Left forelimb (tissue), 1 donor: ENCODE data around the gene FAM163B.
"Not testable (repeated sequence)": the region's sequence is repeated elsewhere in the genome, so short reads cannot be mapped to it uniquely, and the experiment has no call there.

Source experiments
- DNase-seq: peaks from one replicate; pipeline ENCODE4 v3.0.0-alpha.2; 2018; ENCODE audit warnings: low spot score

The FAM163B gene

GRCh38 chr9:133566817-133567216, 42.4 kb downstream of the FAM163B start:
- no peak for DNase-seq

DNA sequence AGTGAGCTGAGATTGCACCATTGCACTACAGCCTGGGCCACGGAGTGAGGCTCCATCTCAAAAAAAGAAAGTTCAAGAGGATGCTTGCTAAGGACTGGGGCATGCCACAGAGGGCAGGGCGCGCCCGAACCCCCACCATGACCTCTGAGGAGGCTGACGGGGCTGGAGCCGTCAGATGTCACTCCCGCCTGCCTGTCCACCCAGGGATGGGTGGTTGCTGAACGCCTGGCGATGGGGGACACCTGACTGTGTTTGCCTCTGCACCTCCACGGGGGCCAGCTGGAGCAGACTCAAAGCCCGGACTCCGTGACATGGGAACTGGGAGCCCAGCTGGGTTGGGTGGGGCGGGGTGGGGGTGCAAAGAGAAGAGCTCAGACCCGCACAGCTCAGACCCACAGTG, 42.8 kb downstream of the FAM163B start:
- no peak for DNase-seq

DNA sequence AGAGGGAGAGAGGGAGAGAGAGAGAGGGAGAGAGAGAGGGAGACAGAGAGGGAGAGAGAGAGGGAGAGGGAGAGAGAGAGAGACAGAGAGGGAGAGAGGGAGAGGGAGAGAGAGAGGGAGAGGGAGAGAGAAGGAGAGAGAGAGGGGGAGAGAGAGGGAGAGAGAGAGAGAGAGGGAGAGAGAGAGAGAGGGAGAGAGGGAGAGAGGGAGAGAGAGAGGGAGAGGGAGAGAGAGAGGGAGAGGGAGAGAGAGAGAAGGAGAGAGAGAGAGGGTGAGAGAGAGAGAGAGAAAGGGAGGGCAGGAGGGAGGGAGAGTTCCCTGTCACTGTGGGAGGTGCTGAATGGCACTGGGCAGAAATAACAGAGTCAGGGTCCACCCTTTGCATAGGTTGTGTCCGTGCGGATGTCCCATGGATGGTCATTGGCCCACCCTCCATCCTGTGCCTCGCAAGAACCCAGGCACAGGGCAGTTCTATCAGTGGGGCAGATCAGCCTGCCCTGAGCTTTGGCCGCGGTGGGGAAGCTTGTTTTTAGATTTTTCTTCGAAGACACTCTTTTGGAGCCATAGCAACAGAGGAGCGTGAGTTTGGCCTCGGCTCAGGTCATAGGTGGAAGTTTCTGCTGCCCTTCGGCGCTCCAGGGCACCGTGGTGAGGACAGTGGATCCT, 44.6 kb downstream of the FAM163B start:
- DNase-seq = no peak

DNA sequence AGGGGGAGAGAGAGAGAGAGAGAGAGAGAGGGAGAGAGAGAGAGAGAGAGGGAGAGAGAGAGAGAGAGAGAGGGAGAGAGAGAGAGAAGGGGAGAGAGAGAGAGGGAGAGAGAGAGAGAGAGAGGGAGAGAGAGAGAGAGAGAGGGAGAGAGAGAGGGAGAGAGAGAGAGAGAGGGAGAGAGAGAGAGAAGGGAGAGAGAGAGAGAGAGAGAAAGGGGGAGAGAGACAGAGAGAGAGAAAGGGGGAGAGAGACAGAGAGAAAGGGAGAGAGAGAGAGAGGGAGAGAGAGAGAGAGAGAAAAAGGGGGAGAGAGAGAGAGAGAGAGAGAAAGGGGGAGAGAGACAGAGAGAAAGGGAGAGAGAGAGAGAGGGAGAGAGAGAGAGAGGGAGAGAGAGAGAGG, 45.4 kb downstream of the FAM163B start:
- DNase-seq = not testable (repeated sequence)

GRCh38 chr9:133563291-133563796, 45.8 kb downstream of the FAM163B start:
- no peak for DNase-seq

DNA sequence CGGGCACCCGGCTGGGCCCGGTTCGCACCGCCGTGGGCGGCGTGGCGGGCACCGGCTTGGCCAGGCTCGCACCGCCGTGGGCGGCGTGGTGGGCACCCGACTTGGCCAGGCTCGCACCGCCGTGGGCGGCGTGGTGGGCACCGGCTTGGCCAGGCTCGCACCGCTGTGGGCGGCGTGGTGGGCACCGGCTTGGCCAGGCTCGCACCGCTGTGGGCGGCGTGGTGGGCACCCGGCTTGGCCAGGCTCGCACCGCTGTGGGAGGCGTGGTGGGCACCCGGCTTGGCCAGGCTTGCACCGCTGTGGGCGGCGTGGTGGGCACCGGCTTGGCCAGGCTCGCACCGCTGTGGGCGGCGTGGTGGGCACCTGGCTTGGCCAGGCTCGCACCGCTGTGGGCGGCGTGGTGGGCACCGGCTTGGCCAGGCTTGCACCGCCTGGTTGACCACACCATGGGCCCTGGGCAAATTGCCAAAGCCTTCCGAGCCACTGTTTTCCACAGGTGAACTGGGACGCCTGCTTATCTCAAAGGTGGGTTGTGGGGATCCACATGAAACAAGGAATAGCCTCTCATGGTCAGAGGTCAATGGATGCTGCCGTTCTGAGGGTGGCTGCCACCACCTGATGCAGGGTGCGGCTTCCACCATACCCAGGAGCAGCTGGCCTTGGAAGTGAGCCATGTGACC, 46.4 kb downstream of the FAM163B start:
- DNase-seq = no peak

GRCh38 chr9:133561976-133562554, 47.1 kb downstream of the FAM163B start:
- no peak for DNase-seq

DNA sequence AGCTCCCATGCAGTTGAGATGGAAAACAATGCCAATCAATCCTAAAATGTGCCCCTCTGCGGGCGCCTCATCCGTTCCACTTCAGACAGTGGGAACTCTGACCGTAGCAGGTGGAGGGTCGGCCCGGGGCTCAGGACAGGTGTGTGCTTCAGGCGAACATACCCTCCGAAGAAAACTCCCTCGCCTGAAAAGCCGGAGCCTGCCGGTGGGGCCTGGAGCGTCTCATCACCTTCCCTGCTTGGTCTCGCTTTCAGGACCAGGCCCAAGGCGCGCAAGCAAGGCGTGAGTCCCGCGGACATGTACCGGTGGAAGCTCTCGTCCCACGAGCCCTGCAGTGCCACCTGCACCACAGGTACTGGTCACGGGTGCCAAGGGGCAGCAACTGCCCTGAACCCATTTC, 48.2 kb downstream of the FAM163B start:
- no peak for DNase-seq

DNA sequence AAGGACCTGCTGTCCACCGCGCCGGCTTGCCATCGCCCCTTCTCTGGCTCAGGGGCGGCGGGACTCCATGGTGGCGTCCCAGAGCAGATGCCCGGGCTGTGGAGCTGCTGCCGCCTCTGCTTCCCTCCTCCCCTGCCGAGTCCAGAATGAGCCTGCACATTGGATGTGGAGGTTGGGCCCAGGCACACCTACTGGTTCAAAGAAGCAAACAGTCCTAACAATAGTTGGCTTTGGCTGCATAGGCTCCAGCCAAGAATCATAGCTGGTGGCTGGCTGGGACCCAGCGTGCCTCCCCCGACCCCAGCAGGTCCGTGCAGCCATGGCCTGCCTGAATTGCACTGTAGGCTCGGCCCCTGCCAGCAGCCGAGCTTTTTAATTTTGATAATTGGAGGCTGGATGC, 48.9 kb downstream of the FAM163B start:
- DNase-seq = no peak

GRCh38 chr9:133558191-133559126, 50.7 kb downstream of the FAM163B start:
- DNase-seq = no peak

- no peak for DNase-seq
These were observed 51.6 kb downstream of the FAM163B start for GRCh38 chr9:133557581-133557980.

GRCh38 chr9:133556354-133556753, 52.8 kb downstream of the FAM163B start:
- no peak for DNase-seq

DNA sequence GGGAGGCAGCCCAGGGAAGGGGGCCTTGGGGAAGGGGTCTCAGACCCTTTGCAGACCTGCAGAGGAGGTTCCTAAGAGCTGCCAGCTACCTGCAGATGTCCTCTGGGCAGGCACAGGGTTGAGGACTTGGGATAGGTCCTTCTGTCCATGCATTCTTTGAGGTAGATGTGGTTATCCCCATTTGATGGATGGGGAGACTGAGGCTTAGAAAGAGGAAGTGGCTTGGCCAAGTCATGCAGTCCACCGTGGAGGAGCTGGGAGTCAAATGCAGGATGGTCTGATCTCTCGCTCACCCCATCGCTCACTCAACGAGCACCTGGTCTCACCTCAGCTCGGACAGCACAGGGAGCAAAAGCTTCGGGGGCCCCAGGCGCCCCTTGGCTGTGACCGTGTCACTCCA, 54.5 kb downstream of the FAM163B start:
- no peak for DNase-seq

GRCh38 chr9:133553973-133554713, 55.0 kb downstream of the FAM163B start:
- DNase-seq = no peak

- no peak for DNase-seq
These were observed 56.1 kb downstream of the FAM163B start for GRCh38 chr9:133553123-133553522.

DNA sequence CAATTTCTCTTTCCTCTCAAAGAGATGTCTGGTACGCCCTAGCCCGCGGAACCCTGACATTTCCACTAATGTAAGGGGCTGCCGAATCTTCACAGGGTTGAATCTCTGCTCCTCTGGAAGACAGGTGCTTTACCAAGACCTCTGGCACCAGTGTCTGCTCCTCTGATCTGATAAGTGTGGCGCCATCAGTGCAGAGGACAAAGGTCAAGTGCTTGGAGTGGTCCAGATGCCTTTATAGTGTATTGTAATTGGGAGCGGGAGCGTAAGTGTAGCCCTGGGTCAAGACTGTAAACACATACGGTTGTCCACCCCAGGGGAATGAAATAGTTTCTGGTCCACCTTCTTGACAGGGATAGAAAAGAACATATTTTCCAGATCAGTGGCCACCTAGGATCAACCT, 57.0 kb downstream of the FAM163B start:
- no peak for DNase-seq

GRCh38 chr9:133551446-133551845, 57.7 kb downstream of the FAM163B start:
- DNase-seq = no peak

DNA sequence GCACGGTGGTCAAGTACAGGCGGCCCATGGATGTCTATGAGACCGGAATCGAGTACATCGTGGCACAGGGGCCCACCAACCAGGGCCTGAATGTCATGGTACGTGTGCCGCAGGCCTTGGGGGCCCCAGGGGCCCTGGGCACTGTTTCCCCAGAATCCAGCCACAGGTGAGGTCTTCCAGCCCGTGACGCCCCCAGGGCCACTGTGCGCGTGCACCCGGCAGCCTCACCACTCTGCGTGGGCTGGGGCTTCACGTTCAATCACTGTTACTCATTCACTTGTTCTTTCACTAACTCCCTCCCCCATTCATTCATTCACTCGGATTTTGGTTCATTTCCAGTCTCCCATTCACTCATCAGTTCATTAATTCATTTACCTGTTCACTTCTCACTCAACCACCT, 62.1 kb downstream of the FAM163B start:
- DNase-seq = no peak

- DNase-seq = no peak
These were observed 62.9 kb downstream of the FAM163B start for GRCh38 chr9:133546287-133546680.

GRCh38 chr9:133545494-133546286, 63.5 kb downstream of the FAM163B start:
- no peak for DNase-seq
